LNCaP clone FGC (cell line): ENCODE measurements around the gene POMT1.

Experiments
- DNase-seq: peaks from one replicate; pipeline ENCODE4 v3.0.0-alpha.2; 2011; ENCODE audit warnings: low read depth
- H3K4me3 ChIP-seq: 2 replicates; pipeline ENCODE4 v1.5.1; 2011; ENCODE audit warnings: mild to moderate bottlenecking, low read depth, low read length, control low read depth
- TF ChIP-seq, protein P1 (sequence below): IDR thresholded peaks from 2 replicates; pipeline ENCODE4 v1.5.1; 2012; ENCODE audit warnings: mild to moderate bottlenecking; ENCODE audit not compliant: control insufficient read depth, insufficient read depth; ENCODE audit errors: extremely low read depth

The POMT1 gene

DNA sequence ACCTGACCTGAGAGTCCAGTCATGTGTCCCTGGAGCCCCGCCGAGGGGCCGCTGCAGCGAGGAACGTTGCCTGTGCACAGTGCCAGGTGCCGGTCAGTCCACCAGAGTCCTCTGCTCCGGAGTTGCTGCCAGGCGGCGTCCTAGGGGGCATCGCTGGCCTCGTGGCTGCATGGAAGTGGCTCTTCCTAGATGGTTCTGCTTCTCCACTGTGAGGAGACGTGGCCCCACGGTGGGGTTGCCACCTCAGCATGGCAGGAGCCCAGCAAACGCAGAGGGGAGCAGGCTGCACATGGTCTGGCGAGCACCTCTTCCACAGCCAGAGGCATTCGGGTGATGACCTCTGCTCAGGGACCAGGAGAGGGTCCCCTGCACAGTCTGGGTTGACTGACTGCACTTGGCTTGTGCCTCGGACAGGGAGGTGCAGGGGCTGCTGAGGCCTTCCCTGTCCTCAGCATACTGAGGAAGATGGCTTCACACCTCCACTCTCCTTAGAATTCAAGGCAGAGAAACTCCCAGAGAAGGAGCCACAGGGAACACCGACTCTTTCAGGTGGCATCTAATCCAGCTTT is 25.9 kb upstream of the POMT1 start:
- H3K4me3 ChIP-seq, result no peak overlapping the region
- DNase-seq, result no peak
- TF ChIP-seq, protein P1, sequence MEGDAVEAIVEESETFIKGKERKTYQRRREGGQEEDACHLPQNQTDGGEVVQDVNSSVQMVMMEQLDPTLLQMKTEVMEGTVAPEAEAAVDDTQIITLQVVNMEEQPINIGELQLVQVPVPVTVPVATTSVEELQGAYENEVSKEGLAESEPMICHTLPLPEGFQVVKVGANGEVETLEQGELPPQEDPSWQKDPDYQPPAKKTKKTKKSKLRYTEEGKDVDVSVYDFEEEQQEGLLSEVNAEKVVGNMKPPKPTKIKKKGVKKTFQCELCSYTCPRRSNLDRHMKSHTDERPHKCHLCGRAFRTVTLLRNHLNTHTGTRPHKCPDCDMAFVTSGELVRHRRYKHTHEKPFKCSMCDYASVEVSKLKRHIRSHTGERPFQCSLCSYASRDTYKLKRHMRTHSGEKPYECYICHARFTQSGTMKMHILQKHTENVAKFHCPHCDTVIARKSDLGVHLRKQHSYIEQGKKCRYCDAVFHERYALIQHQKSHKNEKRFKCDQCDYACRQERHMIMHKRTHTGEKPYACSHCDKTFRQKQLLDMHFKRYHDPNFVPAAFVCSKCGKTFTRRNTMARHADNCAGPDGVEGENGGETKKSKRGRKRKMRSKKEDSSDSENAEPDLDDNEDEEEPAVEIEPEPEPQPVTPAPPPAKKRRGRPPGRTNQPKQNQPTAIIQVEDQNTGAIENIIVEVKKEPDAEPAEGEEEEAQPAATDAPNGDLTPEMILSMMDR, result no peak

DNA sequence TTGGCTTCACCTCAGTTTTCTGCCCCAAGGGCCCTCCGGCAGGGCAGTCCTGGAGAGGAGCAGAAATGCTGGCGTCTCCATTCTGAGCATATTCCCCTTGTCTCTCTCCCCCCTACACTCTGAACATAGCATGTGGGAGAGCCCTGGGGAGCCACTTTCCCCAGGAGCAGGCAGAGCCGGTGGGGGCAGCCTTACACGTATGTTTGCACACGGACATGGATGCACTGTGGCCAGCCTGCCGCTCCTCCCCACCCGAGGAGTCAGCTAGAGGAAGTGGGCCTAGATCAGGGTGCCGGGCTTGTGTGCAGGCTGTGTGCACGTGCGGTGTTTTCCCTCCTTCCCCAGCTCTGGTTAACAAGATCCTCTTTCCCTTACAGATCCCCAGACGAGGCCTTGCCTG is 25.4 kb upstream of the POMT1 start:
- TF ChIP-seq, protein P1, result no peak
- H3K4me3 ChIP-seq, result no peak overlapping the region
- DNase-seq, result no peak

DNA sequence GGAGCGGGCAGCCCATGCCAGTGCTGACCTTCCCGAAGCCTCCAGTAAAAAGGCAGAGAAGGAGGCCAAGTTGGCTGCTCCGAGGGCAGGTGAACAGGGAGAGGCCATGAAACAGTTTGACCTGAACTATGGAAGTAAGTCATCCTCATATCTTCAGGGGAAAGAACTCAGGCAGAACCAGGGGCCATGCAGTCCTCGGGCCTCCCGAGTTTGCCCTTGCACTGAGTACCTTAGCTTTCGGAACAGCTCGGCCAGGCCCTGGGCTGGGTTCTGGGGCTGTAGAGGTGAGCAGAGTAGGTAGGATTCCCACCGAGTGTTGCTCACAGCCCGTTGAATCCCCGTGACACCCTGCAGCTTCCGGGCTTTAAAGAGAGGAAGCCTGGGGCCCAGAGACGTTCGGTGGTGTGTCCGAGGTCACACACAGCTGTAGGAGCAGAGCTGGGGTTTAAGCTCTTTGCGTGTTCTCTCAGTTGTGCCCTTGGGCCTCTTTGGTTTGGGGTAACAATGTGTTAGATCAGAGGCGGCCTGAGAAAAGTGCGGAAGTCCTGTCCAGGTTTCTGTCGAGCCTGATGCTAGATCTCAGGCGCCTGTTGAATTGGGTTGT is 24.8 kb upstream of the POMT1 start:
- no peak overlapping the region for H3K4me3 ChIP-seq
- DNase-seq, result no peak
- TF ChIP-seq, protein P1, result no peak

DNA sequence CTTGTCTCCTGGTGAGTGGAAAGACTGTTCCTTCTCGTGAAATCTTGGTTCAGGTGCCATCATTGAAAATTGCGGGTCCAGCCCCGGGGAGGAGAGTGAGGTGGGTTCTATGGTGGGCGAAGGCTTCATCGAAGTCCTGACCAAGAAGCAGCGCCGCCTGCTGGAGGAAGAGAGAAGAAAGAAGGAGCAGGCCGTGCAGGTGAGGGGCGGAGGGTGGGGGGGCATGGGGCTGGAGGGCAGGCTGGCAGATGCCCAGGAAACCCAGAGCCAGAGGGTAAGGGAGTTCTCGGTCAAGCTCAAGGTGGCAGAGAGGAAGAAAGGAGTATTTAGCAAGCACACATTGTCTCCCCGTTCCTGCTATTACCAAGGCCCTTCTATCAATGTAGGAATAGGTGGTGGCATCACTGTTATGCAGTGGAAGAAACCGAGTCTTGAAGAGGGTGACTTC is 24.3 kb upstream of the POMT1 start:
- no peak for DNase-seq
- H3K4me3 ChIP-seq, result no peak overlapping the region
- TF ChIP-seq, protein P1, result peak; percentile 70

DNA sequence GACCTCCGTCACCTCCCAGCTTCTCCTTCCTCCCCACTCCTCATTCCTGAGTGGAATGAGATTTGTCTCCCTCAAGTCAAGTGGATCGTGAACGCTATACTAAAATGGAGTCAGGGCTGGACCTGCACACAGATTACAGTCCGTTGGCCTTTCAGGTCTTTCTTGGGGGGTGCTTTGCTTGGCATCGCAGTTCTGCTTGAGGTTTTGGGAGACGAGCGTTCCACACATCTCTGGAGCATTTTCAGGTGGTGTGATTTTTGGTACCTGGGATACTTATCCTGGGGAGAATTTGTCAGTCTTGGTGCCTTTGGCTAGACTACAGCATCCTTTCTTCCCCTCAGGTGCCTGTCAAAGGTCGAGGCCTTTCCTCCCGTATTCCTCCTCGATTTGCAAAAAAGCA is 23.8 kb upstream of the POMT1 start:
- TF ChIP-seq, protein P1, result no peak
- DNase-seq, result no peak
- no peak overlapping the region for H3K4me3 ChIP-seq

DNA sequence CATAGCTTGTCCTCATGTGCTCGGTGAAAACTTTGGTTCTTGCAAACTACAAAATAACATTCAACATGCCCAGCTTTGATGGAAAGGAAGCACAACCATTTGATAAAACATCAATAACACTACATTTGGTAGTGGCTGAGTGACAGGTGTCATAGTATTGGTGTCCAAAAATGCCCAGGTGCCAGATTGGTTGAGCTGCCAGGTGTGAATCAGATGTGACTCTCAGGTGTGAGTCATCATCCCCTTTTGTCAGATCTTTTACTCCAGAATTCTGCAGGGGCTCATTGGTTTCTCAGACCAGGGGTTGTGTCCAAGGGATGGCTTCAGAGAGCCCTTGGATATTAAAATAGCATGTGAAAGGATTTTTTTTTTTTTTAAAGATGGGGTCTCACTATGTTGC is 22.5 kb upstream of the POMT1 start:
- DNase-seq, result no peak
- no peak overlapping the region for H3K4me3 ChIP-seq
- TF ChIP-seq, protein P1, result no peak
